HepG2 (cell line): ENCODE results near the gene PIWIL4. TPM values are rescaled to one million over a fixed set of nuclear protein-coding genes. Genes with fewer than 3 reads are reported as not detected.

ENCODE experiments used
- ATAC-seq: fragments of 200-7000 bp; cut with Tn5 transposase; 3 replicates; pipeline ENCODE4 v1.9.1; 2020; ENCODE audit warnings: mild to moderate bottlenecking, moderate library complexity
- BruUV-seq: library from RNA; stranded (reverse); fragments of 400-500 nt; replicated peaks from 2 replicates; lab custom pipeline; 2021; lab: Mats Ljungman, UMichigan
- CTCF ChIA-PET: fragments of 300-600 bp; formaldehyde crosslinking; extraction: SDS; loops from one replicate; lab custom pipeline; 2021; ENCODE audit warnings: low total read pairs, inconsistent platforms, low intra/inter-chr PET ratio; lab: Yijun Ruan, JAX
- POLR2A ChIA-PET: fragments of 350-600 bp; sonication (Branson Sonifier 250); formaldehyde crosslinking; loops from one replicate; lab custom pipeline; 2020; ENCODE audit warnings: antibody characterized with exemption, inconsistent platforms; lab: Yijun Ruan, JAX
- DNase-seq: peaks from one replicate; pipeline ENCODE4 v3.0.0-alpha.2; 2015; ENCODE audit warnings: low spot score
- FAIRE-seq: peaks from 3 replicates; lab custom pipeline; 2011; peaks lifted over from hg19 to GRCh38; lab: Jason Lieb, UNC
- H2AFZ ChIP-seq: one replicate; pipeline ENCODE4 v1.6.1; 2011; ENCODE audit warnings: low read length, inconsistent platforms
- H3K27ac ChIP-seq: fragments of 300-600 bp; 3 replicates; pipeline ENCODE4 v1.8.0; 2011; ENCODE audit warnings: mixed run types, mild to moderate bottlenecking, mixed read lengths, low read length, inconsistent platforms; ENCODE audit not compliant: insufficient read depth; ENCODE audit errors: extremely low read length
- H3K27me3 ChIP-seq, 2 experiments: fragments of 200-600 bp in 1 of 2; 2 replicates in 1 of 2; 3 replicates in 1 of 2; pipeline versions ENCODE4 v1.6.0 to v1.8.0; 2011; ENCODE audit warnings: low read length in 2 of 2, mild to moderate bottlenecking in 2 of 2, moderate library complexity in 2 of 2, inconsistent platforms in 1 of 2; ENCODE audit not compliant: insufficient read depth in 2 of 2, control insufficient read depth in 1 of 2
- H3K36me3 ChIP-seq, 2 experiments: fragments of 200-600 bp in 1 of 2; replicated peaks in 1 of 2; 2 replicates in 1 of 2; 3 replicates in 1 of 2; pipeline versions ENCODE4 v1.5.1 to v1.8.0; 2011; ENCODE audit warnings: low read length in 2 of 2, inconsistent platforms in 1 of 2; ENCODE audit not compliant: insufficient read depth in 2 of 2, control insufficient read depth in 1 of 2
- H3K4me1 ChIP-seq: 2 replicates; pipeline ENCODE4 v1.5.1; 2012; ENCODE audit warnings: low read length, inconsistent platforms; ENCODE audit not compliant: insufficient read depth
- H3K4me2 ChIP-seq: 2 replicates; pipeline ENCODE4 v1.6.0; 2011; ENCODE audit warnings: low read depth, low read length, inconsistent platforms
- H3K4me3 ChIP-seq, 3 experiments: fragments of 200-600 bp in 1 of 3; sonication (generic), shearing (Covaris generic) in 1 of 3; replicated peaks in 1 of 3; 2 replicates each; pipeline ENCODE4 v1.5.1; 2011 to 2016; ENCODE audit warnings: low read length in 3 of 3, inconsistent platforms in 2 of 3, low read depth in 2 of 3, mild to moderate bottlenecking in 2 of 3, control low read depth in 1 of 3, mixed read lengths in 1 of 3; ENCODE audit not compliant: insufficient read depth in 1 of 3
- H3K79me2 ChIP-seq: one replicate; pipeline ENCODE4 v1.6.1; 2011; ENCODE audit warnings: low read length, inconsistent platforms; ENCODE audit not compliant: insufficient read depth
- H3K9ac ChIP-seq: 2 replicates; pipeline ENCODE4 v1.6.0; 2011; ENCODE audit warnings: mild to moderate bottlenecking, low read depth, low read length, inconsistent platforms; ENCODE audit not compliant: insufficient read depth
- H3K9me3 ChIP-seq: 2 replicates; pipeline ENCODE4 v1.5.1; 2012; ENCODE audit warnings: mild to moderate bottlenecking, low read length
- H4K20me1 ChIP-seq: 2 replicates; pipeline ENCODE4 v1.6.0; 2011; ENCODE audit warnings: inconsistent platforms, mild to moderate bottlenecking, low read length, moderate library complexity; ENCODE audit not compliant: insufficient read depth
- GABPB1 ChIP-seq: IDR thresholded peaks from 2 replicates; pipeline ENCODE4 v1.6.1; 2016; ENCODE audit warnings: mild to moderate bottlenecking, missing genetic modification reagents, moderate library complexity, missing compliant biosample characterization
- NR2F6 ChIP-seq, 2 experiments: IDR thresholded peaks; 2 replicates each; pipeline ENCODE4 v1.6.1; 2016; ENCODE audit warnings: antibody characterized with exemption in 1 of 2, mild to moderate bottlenecking in 1 of 2
- RELA ChIP-seq: sonication (generic); formaldehyde crosslinking; IDR thresholded peaks from 2 replicates; pipeline ENCODE4 v1.4.0; 2020; ENCODE audit warnings: missing genetic modification reagents
- ZNF264 ChIP-seq: sonication (generic); formaldehyde crosslinking; IDR thresholded peaks from 2 replicates; pipeline ENCODE4 v1.4.0; 2020; ENCODE audit warnings: missing genetic modification reagents
- ZNF670 ChIP-seq: sonication (generic); formaldehyde crosslinking; IDR thresholded peaks from 2 replicates; pipeline ENCODE4 v1.8.0; 2022; ENCODE audit warnings: mild to moderate bottlenecking, missing genetic modification reagents, borderline replicate concordance
- ZSCAN9 ChIP-seq: IDR thresholded peaks from 2 replicates; pipeline ENCODE4 v1.6.1; 2016; ENCODE audit warnings: borderline replicate concordance
- WGBS: methylation state at CpG from one replicate; pipeline ENCODE4 v1.1.6; 2017; ENCODE audit warnings: low lambda C conversion rate; 5-methylcytosine and 5-hydroxymethylcytosine counted together
- in situ Hi-C: cut with HindIII; loops from 2 replicates; pipeline ENCODE4 v1.10.0; 2017; ENCODE audit warnings: low pct_unique_long_range_greater_than_20kb; ENCODE audit not compliant: extremely low pct_ligation_motif_present
- intact Hi-C: fragments of 100-400 bp; cut with micrococcal nuclease; formaldehyde crosslinking; loops from one replicate; pipeline ENCODE4 v1.10.0; 2022; ENCODE audit not compliant: unreplicated experiment
- polyA plus RNA-seq, 8 experiments: library from polyadenylated mRNA; depleted of rRNA in 3 of 8; stranded (reverse) in 7 of 8; unstranded in 1 of 8; fragments of >200 nt; fragmentation: Illumina TruSeq in 4 of 8; extraction: Trizol in 4 of 8; gene quantifications; 2 replicates each; pipeline versions ENCODE4 v1.2.1 to v1.2.3, GENCODE V29; 2011 to 2016; ENCODE audit warnings: low read depth in 4 of 8, missing spikeins in 1 of 8, mixed read lengths in 1 of 8; ENCODE audit not compliant: insufficient read depth in 1 of 8
- total RNA-seq, 5 experiments: library from RNA; depleted of rRNA; stranded (reverse); fragments of >200 nt; fragmentation: Illumina TruSeq; extraction: Trizol; gene quantifications; 2 replicates each; pipeline ENCODE4 v1.2.3, GENCODE V29; 2016; ENCODE audit warnings: low read depth in 1 of 5
- TF ChIP-seq, protein P1 (sequence below): IDR thresholded peaks from 2 replicates; pipeline ENCODE4 v1.6.1; 2016; ENCODE audit warnings: missing compliant biosample characterization, missing genetic modification reagents, borderline replicate concordance

PIWIL4 gene
- total and polyA plus RNA-seq, 2 of the 13 experiments (the other 11 are each of a cell fraction or from before 2014, with no cell fraction given), result 0.08 TPM; not detected in 1

DNA sequence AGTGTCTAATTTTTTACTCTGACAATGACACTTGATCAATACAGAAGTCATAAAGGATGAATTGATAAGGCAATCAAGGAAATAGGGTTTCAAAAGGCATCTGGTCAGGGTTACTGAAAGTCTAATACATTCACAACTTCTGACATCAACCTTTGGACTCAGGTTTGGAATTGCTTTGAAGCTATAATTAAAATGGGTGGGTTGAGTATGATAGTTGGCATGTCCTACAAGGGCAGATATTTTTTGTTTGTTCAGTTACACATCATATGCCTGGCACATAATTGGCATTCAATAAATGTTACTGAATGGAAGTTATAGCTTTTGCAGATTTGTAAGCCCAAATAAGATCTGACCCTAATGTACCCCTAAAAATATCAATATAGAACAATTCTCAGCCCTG lies 30.8 kb upstream of the PIWIL4 start:
- Histone ChIP-seq H3K79me2 (no peaks in the 10 kb centered on the region), H3K9ac (no peak overlapping the region), H3K4me3 (no peak overlapping the region), H3K27ac (no peak overlapping the region), H4K20me1 (no peaks in the 10 kb centered on the region), H3K36me3 (no peaks in the 10 kb centered on the region), H3K9me3 (no peaks in the 10 kb centered on the region), H3K4me1 (no peaks in the 10 kb centered on the region), H3K27me3 (0 out of 5 replicates have a peak, but pooled peaks cover 0 to under 1% of the 10 kb centered on the region in 2 experiments), H3K4me2 (no peak overlapping the region), H2AFZ (no peak overlapping the region)
- no peak for FAIRE-seq
- ChIA-PET CTCF (no interaction called here), POLR2A (no interaction called here)
- BruUV-seq, result no TSS peak
- DNase-seq, result no peak
- intact Hi-C loops (no loop called here), in situ Hi-C loops (no loop called here)
- TF ChIP-seq GABPB1 (CRISPR knock-in tag) (no peak), ZSCAN9 (no peak), RELA (CRISPR knock-in tag) (no peak), ZNF670 (no peak), NR2F6 (IDR thresholded peaks at IDR 0.05) (no peak), NR2F6 (CRISPR knock-in tag; IDR thresholded peaks at IDR 0.05) (no peak)
- no peak for ATAC-seq

DNA sequence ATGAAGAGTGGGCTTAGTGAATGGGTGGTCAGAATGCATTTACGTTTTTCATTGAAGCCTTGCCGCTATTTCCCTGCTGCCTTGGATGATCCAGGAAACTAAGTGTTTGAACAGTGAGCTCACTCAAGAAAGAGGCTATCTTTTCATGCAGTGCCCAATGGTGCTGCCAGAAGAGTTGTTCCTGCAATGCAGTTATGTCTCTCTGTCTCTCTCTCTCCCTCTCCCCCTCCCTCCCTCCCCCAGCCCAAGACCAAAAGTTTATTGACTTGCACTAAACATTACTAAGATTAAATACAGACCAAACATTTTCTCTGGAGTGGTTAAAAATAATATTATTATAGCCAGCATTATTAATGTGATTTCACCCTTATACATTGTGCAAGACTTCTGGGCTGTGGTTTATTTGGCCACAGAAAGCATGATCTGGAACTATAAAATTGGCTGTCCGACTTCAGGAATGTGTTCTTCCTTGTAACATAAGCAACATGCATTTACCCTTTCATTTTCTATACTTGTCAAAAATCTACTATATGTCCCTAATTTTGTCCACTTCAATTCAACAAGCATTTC lies 30.1 kb upstream of the PIWIL4 start:
- H3K27ac ChIP-seq, result no peak overlapping the region
- CTCF ChIA-PET, result no interaction called here
- DNase-seq, result no peak
- H3K27me3 ChIP-seq, result peaks cover 0 to 3% of the 10 kb centered on the region in 2 experiments; a peak in 1 of 5 replicates
- BruUV-seq, result no TSS peak
- in situ Hi-C loops, result no loop called here
- no peaks in the 10 kb centered on the region for H3K36me3 ChIP-seq
- no peak for ATAC-seq
- 9% methylated on average over 3 of the region's 3 CpGs for WGBS
- H3K79me2 ChIP-seq, result no peaks in the 10 kb centered on the region
- TF ChIP-seq, protein P1, sequence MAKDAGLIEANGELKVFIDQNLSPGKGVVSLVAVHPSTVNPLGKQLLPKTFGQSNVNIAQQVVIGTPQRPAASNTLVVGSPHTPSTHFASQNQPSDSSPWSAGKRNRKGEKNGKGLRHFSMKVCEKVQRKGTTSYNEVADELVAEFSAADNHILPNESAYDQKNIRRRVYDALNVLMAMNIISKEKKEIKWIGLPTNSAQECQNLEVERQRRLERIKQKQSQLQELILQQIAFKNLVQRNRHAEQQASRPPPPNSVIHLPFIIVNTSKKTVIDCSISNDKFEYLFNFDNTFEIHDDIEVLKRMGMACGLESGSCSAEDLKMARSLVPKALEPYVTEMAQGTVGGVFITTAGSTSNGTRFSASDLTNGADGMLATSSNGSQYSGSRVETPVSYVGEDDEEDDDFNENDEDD (CRISPR knock-in tag), result no peak
- TF ChIP-seq ZNF264 (CRISPR knock-in tag), result no peak
- no peak overlapping the region for H3K9ac ChIP-seq
- no peak overlapping the region for H3K4me3 ChIP-seq
- no peak overlapping the region for H2AFZ ChIP-seq
- intact Hi-C loops, result no loop called here
- no peaks in the 10 kb centered on the region for H3K9me3 ChIP-seq
- POLR2A ChIA-PET, result no interaction called here
- no peak overlapping the region for H3K4me2 ChIP-seq
- FAIRE-seq, result no peak
- H4K20me1 ChIP-seq, result no peaks in the 10 kb centered on the region
- H3K4me1 ChIP-seq, result no peaks in the 10 kb centered on the region
